H9 (cell line): ENCODE measurements around the gene PLEKHA7. TPM values are rescaled to one million over a fixed set of nuclear protein-coding genes. Genes with fewer than 3 reads are reported as not detected.

ENCODE experiments used
- DNase-seq: peaks from one replicate; pipeline ENCODE4 v3.0.0-alpha.2; 2017
- H2AFZ ChIP-seq: one replicate; pipeline ENCODE4 v1.6.1; 2013; ENCODE audit warnings: mild to moderate bottlenecking, low read length, control low read depth, moderate library complexity
- H2AK5ac ChIP-seq: 2 replicates; pipeline ENCODE4 v1.6.1; 2013; ENCODE audit warnings: low read length, control low read depth, mixed read lengths; ENCODE audit not compliant: insufficient read length
- H2BK120ac ChIP-seq: one replicate; pipeline ENCODE4 v1.6.1; 2013; ENCODE audit warnings: low read depth, mild to moderate bottlenecking, low read length, control low read depth, inconsistent platforms; ENCODE audit not compliant: poor library complexity, severe bottlenecking
- H2BK12ac ChIP-seq: 2 replicates; pipeline ENCODE4 v1.6.1; 2013; ENCODE audit warnings: low read length, control low read depth, mixed read lengths, low read depth; ENCODE audit not compliant: insufficient read length
- H2BK15ac ChIP-seq: 2 replicates; pipeline ENCODE4 v1.6.1; 2013; ENCODE audit warnings: low read depth, low read length, control low read depth
- H2BK20ac ChIP-seq: one replicate; pipeline ENCODE4 v1.6.1; 2013; ENCODE audit warnings: low read depth, mild to moderate bottlenecking, low read length, control low read depth, inconsistent platforms; ENCODE audit not compliant: poor library complexity, severe bottlenecking
- H2BK5ac ChIP-seq: 2 replicates; pipeline ENCODE4 v1.6.1; 2013; ENCODE audit warnings: low read length, control low read depth, mixed read lengths; ENCODE audit not compliant: insufficient read length
- H3K14ac ChIP-seq: 2 replicates; pipeline ENCODE4 v1.6.1; 2013; ENCODE audit warnings: low read length, control low read depth; ENCODE audit not compliant: insufficient read depth
- H3K18ac ChIP-seq: 2 replicates; pipeline ENCODE4 v1.6.1; 2013; ENCODE audit warnings: low read depth, mild to moderate bottlenecking, mixed read lengths, low read length, control low read depth; ENCODE audit not compliant: insufficient read length
- H3K23ac ChIP-seq: 2 replicates; pipeline ENCODE4 v1.6.1; 2013; ENCODE audit warnings: low read length, control low read depth, mixed read lengths, low read depth; ENCODE audit not compliant: insufficient read length
- H3K23me2 ChIP-seq: 2 replicates; pipeline ENCODE4 v1.6.1; 2013; ENCODE audit warnings: low read depth, mild to moderate bottlenecking, mixed read lengths, low read length, control low read depth; ENCODE audit not compliant: insufficient read length, poor library complexity, severe bottlenecking
- H3K27ac ChIP-seq: 2 replicates; pipeline ENCODE4 v1.5.1; 2013; ENCODE audit warnings: low read length, control low read depth, mixed read lengths, low read depth; ENCODE audit not compliant: insufficient read length
- H3K27me3 ChIP-seq: 2 replicates; pipeline ENCODE4 v1.6.1; 2013; ENCODE audit warnings: low read length, control low read depth, inconsistent platforms; ENCODE audit not compliant: insufficient read depth
- H3K4ac ChIP-seq: 2 replicates; pipeline ENCODE4 v1.6.1; 2013; ENCODE audit warnings: low read depth, mild to moderate bottlenecking, control low read depth, inconsistent platforms, low read length, moderate library complexity
- H3K4me1 ChIP-seq: 2 replicates; pipeline ENCODE4 v1.6.1; 2013; ENCODE audit warnings: low read length, control low read depth, inconsistent platforms; ENCODE audit not compliant: insufficient read depth
- H3K4me2 ChIP-seq: 2 replicates; pipeline ENCODE4 v1.6.1; 2013; ENCODE audit warnings: low read length, control low read depth, mixed read lengths; ENCODE audit not compliant: insufficient read length, insufficient read depth
- H3K56ac ChIP-seq: 2 replicates; pipeline ENCODE4 v1.6.1; 2013; ENCODE audit warnings: low read depth, mild to moderate bottlenecking, mixed read lengths, low read length, control low read depth; ENCODE audit not compliant: insufficient read length
- H3K79me1 ChIP-seq: 2 replicates; pipeline ENCODE4 v1.6.1; 2013; ENCODE audit warnings: low read depth, mild to moderate bottlenecking, moderate library complexity, low read length, control low read depth, inconsistent platforms; ENCODE audit not compliant: insufficient read depth, poor library complexity, severe bottlenecking
- H3K79me2 ChIP-seq: 2 replicates; pipeline ENCODE4 v1.6.1; 2013; ENCODE audit warnings: low read length, control low read depth, inconsistent platforms; ENCODE audit not compliant: insufficient read depth
- H3K9ac ChIP-seq: 2 replicates; pipeline ENCODE4 v1.6.1; 2013; ENCODE audit warnings: low read length, control low read depth, mixed read lengths; ENCODE audit not compliant: insufficient read length; ENCODE audit errors: extremely low read depth
- H3K9me3 ChIP-seq: one replicate; pipeline ENCODE4 v1.6.1; 2013; ENCODE audit warnings: low read depth, low read length, inconsistent platforms; ENCODE audit not compliant: control insufficient read depth
- H3T11ph ChIP-seq: one replicate; pipeline ENCODE4 v1.6.1; 2013; ENCODE audit warnings: mild to moderate bottlenecking, low read length, control low read depth, inconsistent platforms
- H4K20me1 ChIP-seq: one replicate; pipeline ENCODE4 v1.6.1; 2013; ENCODE audit not compliant: control insufficient read depth, insufficient read length, insufficient read depth
- H4K5ac ChIP-seq: 2 replicates; pipeline ENCODE4 v1.6.1; 2013; ENCODE audit warnings: low read depth, mild to moderate bottlenecking, mixed read lengths, low read length, control low read depth; ENCODE audit not compliant: insufficient read length
- H4K8ac ChIP-seq: replicated peaks from 2 replicates; pipeline ENCODE4 v1.6.1; 2013; ENCODE audit warnings: low read length, control low read depth, mixed read lengths, low read depth; ENCODE audit not compliant: insufficient read length
- H4K91ac ChIP-seq: 2 replicates; pipeline ENCODE4 v1.6.1; 2013; ENCODE audit warnings: low read depth, mild to moderate bottlenecking, moderate library complexity, mixed read lengths, low read length, control low read depth; ENCODE audit not compliant: insufficient read length
- H3K27ac Mint-ChIP-seq, 3 experiments: 2 replicates in 2 of 3; 3 replicates in 1 of 3; pipeline ENCODE4 v1.8.0; 2020 to 2021; ENCODE audit warnings: mixed read lengths in 3 of 3, mild to moderate bottlenecking in 1 of 3, moderate library complexity in 1 of 3
- H3K27me3 Mint-ChIP-seq: 2 replicates; pipeline ENCODE4 v1.8.0; 2021; ENCODE audit warnings: low read depth, mild to moderate bottlenecking, moderate library complexity, mixed read lengths
- H3K36me3 Mint-ChIP-seq, 3 experiments: 2 replicates in 2 of 3; 3 replicates in 1 of 3; pipeline ENCODE4 v1.8.0; 2020 to 2021; ENCODE audit warnings: low read depth in 3 of 3, mixed read lengths in 3 of 3; ENCODE audit not compliant: insufficient read depth in 1 of 3
- H3K4me1 Mint-ChIP-seq, 2 experiments: 2 replicates each; pipeline ENCODE4 v1.8.0; 2020; ENCODE audit warnings: mixed read lengths in 2 of 2
- H3K4me3 Mint-ChIP-seq, 2 experiments: 2 replicates in 1 of 2; 3 replicates in 1 of 2; pipeline ENCODE4 v1.8.0; 2020 to 2021; ENCODE audit warnings: mild to moderate bottlenecking in 2 of 2, mixed read lengths in 2 of 2, moderate library complexity in 1 of 2
- H3K9me3 Mint-ChIP-seq, 2 experiments: 2 replicates in 1 of 2; 3 replicates in 1 of 2; pipeline ENCODE4 v1.8.0; 2020; ENCODE audit warnings: mild to moderate bottlenecking in 2 of 2, mixed read lengths in 2 of 2, moderate library complexity in 1 of 2
- WGBS: extraction: QIAGEN DNeasy Blood & Tissue Kit; methylation state at CpG from one replicate; pipeline ENCODE4 v1.1.7; 2013; ENCODE audit warnings: missing lambda C conversion rate, low lambda C conversion rate, mixed read lengths; ENCODE audit not compliant: insufficient read length; ENCODE audit errors: extremely low coverage; 5-methylcytosine and 5-hydroxymethylcytosine counted together
- total RNA-seq: library from RNA; stranded (reverse); gene quantifications from 2 replicates; pipeline ENCODE4 v1.2.1, GENCODE V29; 2021
- TF ChIP-seq, protein P1 (sequence below): fragments of 200-600 bp; sonication (generic); conservative IDR thresholded peaks from 3 replicates; pipeline ENCODE4 v1.8.0; 2021; ENCODE audit warnings: antibody characterized with exemption, mild to moderate bottlenecking

The PLEKHA7 gene
- total RNA-seq, 1 experiment from 2014 or later: 21.0 TPM

DNA sequence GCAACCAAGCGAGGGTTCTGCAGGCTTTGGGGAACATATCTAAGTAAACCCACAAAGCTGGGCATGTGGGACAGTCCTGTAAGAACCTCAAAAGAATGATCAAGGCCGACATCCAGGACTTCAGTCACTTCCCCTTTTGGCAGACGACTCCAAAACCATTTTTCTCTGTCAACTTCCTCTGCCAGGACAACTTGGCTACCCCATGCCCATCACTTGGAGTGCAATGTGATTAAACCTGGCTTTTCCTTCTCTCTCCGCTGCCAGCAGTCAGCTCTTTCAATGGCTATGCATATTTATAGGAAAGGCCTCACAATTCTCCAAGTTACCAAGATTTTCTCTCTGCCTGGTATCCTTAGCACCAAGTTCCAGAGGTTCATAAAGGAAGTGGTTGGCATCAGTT, 196.9 kb downstream of the PLEKHA7 start:
- Histone ChIP-seq H3K56ac (no peak overlapping the region), H3K27me3 (no peaks in the 10 kb centered on the region), H2AK5ac (no peak overlapping the region), H3K4ac (no peak overlapping the region), H4K8ac (no peak overlapping the region), H3K18ac (no peak overlapping the region), H3K9ac (no peak overlapping the region), H3K4me2 (no peak overlapping the region), H2BK5ac (no peak overlapping the region), H3K14ac (no peak overlapping the region), H3K27ac (no peak overlapping the region), H2AFZ (no peak overlapping the region), H4K5ac (no peak overlapping the region), H2BK15ac (no peak overlapping the region), H3K23me2 (no peaks in the 10 kb centered on the region), H3K4me1 (no peaks in the 10 kb centered on the region), H3K79me2 (no peaks in the 10 kb centered on the region), H3T11ph (no peak overlapping the region), H3K79me1 (no peaks in the 10 kb centered on the region), H4K91ac (no peak overlapping the region), H3K9me3 (no peaks in the 10 kb centered on the region), H2BK20ac (no peak overlapping the region), H2BK120ac (no peak overlapping the region), H4K20me1 (no peaks in the 10 kb centered on the region), H2BK12ac (no peak overlapping the region), H3K23ac (no peak overlapping the region)
- Mint-ChIP-seq H3K4me1 (peaks cover 20 to 21% of the 10 kb centered on the region in 2 experiments), H3K36me3 (peaks cover 11 to 36% (median 16%) of the 10 kb centered on the region in 3 experiments; a peak in 6 of 7 replicates), H3K27me3 (no peaks in the 10 kb centered on the region), H3K9me3 (no peaks in the 10 kb centered on the region), H3K4me3 (no peak overlapping the region), H3K27ac (peak overlapping the region in 2 of 3 experiments; percentile 47 to 79; a peak in 2 of 7 replicates)
- TF ChIP-seq, protein P1, sequence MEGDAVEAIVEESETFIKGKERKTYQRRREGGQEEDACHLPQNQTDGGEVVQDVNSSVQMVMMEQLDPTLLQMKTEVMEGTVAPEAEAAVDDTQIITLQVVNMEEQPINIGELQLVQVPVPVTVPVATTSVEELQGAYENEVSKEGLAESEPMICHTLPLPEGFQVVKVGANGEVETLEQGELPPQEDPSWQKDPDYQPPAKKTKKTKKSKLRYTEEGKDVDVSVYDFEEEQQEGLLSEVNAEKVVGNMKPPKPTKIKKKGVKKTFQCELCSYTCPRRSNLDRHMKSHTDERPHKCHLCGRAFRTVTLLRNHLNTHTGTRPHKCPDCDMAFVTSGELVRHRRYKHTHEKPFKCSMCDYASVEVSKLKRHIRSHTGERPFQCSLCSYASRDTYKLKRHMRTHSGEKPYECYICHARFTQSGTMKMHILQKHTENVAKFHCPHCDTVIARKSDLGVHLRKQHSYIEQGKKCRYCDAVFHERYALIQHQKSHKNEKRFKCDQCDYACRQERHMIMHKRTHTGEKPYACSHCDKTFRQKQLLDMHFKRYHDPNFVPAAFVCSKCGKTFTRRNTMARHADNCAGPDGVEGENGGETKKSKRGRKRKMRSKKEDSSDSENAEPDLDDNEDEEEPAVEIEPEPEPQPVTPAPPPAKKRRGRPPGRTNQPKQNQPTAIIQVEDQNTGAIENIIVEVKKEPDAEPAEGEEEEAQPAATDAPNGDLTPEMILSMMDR: no peak
- DNase-seq: no peak
- no CpG with 5 or more reads among the region's 4 CpGs for WGBS
